OCI-M1 (cell line): ENCODE results near the gene CTAGE9.
A peak's percentile ranks its signal among the peaks of the same experiment; 100 is the strongest.
"Not testable (repeated sequence)": the region's sequence is repeated elsewhere in the genome, so short reads cannot be mapped to it uniquely, and the experiment has no call there.

ENCODE experiments used
- DNase-seq: peaks from one replicate; lab custom pipeline; 2025; lab: John Stamatoyannopoulos, UW

Gene CTAGE9

DNA sequence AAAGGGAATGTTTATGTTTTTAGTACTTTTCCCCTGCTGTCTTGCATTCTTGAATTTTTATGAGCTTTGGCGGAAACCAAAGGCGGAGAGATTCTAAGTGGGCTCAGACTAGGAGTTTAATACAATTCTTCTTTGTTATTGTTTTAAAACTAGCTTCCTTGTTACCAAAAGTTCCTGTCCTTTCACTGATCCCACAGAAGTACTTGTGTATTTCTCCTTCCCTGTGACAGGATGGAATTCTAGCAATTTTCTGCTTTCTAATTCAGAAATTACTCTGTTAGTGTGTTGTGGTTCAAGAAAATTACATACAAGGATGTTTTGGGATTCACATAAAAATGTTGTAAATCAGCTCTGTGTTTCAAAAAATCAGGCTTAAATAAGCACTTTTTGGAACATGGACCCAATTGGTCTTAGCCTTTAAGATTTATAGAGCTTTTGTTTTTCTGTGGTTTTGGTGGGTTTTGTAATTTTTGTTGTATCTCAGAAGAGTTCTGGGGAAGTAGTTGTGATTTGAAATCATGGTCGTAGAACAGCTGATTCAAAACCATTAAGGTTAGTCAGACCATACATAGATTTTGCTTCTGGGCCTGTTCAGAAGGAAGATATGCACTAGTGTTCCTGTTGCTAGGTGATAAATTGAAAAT lies 17.6 kb upstream of the CTAGE9 start:
- peak; percentile 25 for DNase-seq

- no peak for DNase-seq
Observed at GRCh38 chr6:131727868-131728267, 17.1 kb upstream of the CTAGE9 start.

GRCh38 chr6:131727467-131727866 lies 16.6 kb upstream of the CTAGE9 start:
- no peak for DNase-seq

DNA sequence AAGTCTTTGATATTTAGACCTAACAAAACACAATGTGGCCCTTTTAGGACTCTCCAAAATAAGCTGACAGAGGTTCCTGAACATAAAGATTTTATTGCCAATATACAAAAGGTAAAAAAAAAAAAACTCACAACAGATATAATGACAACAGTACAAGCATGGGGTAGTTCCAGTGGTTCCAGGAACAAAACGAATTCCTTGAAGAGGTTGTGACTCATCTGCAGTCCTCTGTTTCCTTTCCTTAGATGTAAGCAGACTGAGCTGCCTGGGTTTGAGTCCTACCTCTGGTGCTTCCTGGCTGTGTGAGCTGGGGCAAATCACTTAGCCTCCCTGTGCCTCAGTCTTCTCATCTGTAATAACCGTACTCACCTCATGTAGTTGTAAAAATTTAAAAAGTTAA lies 13.3 kb upstream of the CTAGE9 start:
- DNase-seq = no peak

DNA sequence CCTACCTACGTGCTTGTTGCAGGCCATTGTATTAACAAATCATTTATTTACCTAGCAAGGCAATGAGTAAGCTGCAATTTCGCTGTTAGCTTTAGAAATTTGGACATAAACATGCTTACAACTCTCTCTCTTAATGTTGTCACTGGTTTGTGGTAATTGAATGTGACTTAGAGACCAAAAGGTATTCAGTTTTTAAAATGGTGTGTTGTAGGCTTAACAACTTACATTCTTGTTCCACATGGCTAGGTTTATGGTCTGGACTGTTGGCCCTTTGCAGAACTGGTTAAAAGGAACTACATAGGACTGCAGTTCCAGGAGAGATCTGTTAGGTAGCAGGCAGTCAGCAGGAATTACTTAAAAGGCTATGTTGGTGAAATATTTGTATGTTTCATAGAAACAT lies 10.3 kb upstream of the CTAGE9 start:
- no peak for DNase-seq

DNA sequence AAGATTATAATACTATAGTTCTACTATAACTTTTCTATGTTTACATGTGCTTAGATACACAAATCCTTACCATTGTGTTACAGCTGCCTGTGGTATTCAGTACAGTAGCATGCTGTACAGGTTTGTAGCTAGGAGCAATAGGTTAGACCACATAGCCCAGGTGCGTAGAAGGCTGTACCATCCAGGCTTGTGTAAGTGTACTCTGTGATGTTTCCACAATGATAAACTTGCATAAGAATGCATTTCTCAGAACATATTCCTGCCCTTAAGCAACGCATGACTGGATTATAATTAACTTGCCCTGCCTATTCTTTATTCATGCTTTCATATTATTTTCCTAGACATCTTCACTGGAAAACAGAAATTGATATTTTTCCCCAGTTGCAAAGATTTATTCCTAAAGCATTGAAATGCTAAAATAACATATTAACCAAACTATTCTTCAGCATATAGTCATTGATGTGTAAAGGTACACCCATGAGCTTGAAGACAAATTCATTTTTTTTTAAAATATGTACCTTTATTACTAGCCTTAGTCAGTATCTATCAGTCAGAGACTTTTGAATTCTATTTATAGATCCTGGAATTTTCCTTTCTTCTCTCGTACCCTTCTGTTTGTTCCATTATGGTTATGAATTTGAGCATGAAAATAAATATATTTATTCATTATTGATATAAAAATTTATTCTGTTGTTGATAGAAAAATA lies 7.2 kb upstream of the CTAGE9 start:
- no peak for DNase-seq

DNA sequence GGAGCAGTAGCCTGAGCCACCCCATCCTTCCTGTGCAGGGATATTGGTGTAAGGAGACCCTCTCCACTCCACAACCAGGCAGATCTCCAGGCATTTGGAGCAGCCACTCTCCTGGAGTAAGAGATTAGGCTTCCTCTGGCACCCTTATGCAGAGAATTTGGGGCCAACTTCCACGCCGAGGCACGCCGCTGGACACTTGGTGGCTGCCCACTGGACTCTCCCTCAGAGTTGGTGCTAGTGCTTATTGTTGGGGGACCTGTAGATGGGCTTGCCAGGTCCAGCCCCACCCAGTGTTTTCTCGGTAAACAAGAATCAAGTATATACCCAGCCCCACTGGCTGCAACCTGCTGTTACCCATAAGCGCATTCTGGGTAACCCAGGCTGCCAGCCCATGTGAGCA lies 4.8 kb upstream of the CTAGE9 start:
- not testable (repeated sequence) for DNase-seq

- not testable (repeated sequence) for DNase-seq
Observed at GRCh38 chr6:131703905-131704304, 6.9 kb downstream of the CTAGE9 start.

- DNase-seq = not testable (repeated sequence)
Observed at GRCh38 chr6:131700851-131701250, 10.0 kb downstream of the CTAGE9 start.

DNA sequence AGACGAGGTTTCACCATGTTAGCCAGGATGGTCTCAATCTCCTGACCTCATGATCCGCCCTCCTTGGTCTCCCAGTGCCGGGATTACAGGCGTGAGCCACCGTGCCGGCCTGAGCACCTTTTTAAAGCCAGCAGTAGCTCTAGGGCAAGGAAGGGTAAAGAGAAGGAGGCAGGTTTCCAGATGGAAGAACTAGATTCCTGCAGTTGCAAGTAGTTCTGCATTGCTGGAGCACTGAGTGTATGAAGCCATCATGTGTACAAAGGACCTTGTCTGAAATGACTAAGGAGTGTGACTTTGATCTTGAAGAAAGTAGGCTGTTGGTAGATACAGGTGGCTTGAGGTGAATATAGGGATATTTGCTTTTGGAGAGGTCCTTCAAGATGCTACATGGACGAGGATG lies 13.9 kb downstream of the CTAGE9 start:
- DNase-seq = no peak

GRCh38 chr6:131694832-131695426 lies 15.9 kb downstream of the CTAGE9 start:
- peak; percentile 81 for DNase-seq

DNA sequence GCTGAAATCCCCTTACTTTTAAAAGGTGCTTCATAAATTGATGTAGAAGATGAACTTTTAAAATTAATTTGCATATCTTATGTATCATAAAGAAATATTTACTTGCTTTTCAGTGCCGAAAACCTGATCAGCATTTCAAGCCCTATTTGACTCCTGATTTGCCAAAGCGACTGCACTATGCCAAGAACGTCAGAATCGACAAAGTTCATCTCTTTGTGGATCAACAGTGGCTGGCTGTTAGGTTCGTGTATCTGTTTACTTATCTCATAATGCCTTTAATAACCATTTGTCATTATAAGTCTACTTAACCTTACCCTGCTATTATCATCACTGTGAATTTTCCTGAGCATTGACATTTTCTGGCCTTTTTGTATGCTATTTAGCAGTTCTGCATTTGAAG lies 17.4 kb downstream of the CTAGE9 start:
- DNase-seq = no peak

GRCh38 chr6:131692589-131692988 lies 18.2 kb downstream of the CTAGE9 start:
- no peak for DNase-seq

- no peak for DNase-seq
Observed at GRCh38 chr6:131692031-131692430, 18.8 kb downstream of the CTAGE9 start.

GRCh38 chr6:131688286-131688685 lies 22.5 kb downstream of the CTAGE9 start:
- DNase-seq = no peak

- DNase-seq = no peak
Observed at GRCh38 chr6:131687022-131687421, 23.8 kb downstream of the CTAGE9 start.

- DNase-seq = no peak
Observed at GRCh38 chr6:131685266-131685780, 25.5 kb downstream of the CTAGE9 start.

DNA sequence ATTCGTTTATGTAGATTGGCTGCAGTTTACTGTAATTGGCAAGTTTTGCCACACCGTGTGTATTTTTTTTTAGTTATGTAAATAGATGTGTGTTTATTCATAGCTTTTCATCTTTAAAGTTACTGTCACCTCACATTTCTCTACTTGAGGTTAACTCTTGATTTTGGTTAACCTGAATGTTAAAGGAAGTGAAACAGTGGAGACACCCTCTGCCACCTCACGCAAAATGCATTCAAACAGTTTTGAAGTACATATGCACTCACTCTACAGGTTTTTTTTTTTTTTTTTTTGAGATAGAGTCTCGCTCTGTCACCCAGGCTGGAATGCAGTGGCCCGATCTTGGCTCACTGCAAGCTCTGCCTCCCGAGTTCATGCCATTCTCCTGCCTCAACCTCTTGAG lies 27.3 kb downstream of the CTAGE9 start:
- no peak for DNase-seq

DNA sequence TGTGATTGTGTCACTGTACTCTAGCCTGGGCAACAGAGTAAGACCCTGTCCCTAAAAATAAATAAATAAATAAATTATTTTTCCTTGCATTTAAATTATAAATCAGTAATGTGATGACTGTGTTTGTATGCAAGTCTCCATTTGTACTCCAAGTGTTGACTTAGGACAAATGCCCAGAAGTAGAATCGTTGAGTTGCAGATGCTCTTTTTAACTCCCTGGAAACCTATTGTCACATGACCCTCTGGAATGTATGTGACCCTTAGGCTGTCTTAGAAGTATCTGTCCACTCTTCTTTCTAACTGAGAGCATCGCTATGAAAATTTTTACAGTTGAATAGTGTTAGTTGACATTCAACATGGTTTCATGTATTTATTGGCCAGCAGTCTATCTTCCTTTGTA lies 28.4 kb downstream of the CTAGE9 start:
- DNase-seq = no peak

- DNase-seq = no peak
Observed at GRCh38 chr6:131681585-131681984, 29.2 kb downstream of the CTAGE9 start.

DNA sequence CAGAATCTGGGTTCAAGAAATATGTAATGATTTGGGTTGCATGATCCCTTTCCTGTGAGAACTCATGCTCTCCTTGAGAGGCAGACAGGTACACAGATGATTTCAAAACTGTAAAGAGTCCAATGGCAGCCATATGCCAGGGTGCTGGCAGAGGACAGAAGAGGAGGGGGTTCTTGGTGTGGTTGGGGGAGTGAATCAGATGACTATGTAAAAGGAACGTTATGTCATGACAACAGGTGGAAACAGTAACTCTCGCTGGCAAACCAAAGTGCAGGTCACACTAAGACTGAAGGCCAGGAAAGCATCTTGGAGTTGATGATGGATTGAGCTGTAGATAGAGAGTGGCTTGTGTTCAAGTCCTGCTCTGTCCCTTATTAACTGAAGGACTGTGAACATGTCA lies 29.9 kb downstream of the CTAGE9 start:
- no peak for DNase-seq

DNA sequence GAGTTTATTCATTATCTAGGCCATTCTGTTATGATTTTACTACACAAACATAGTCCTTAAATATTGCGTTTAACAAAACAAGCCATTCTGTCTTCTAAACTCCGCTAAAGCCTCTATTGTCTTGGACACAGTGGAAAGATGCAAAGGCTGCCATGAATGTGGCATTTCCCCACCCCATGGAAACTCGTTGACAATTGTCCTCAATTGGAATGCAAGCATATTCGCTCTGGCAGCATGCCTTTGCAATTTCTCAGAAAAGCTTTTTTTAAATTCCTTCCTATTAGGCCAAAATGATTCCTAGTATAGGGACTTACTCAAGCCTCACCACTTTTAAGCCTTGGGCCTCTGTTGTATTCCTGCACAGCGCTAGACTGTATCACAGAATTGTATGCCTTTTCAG lies 32.4 kb downstream of the CTAGE9 start:
- DNase-seq = no peak

DNA sequence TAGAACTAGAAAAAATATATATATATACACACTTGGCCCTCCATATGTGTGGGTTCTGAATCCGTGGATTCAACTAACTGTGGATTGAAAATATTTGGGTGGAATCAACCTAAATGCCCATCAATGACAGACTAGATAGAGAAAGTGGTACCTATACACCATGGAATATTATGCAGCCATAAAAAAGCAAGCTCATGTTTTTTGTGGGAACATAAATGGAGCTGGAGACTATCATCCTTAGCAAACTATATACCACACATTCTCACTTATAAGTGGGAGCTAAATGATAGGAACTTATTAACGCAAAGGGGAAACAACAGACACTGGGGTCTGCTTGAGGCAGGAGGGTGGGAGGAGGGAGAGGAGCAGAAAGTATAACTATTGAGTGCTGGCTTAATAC lies 37.6 kb downstream of the CTAGE9 start:
- DNase-seq = no peak
